Nephron (organoid): Measurements from ENCODE around the gene HIF1AN.

ENCODE experiments used
- H3K27ac Mint-ChIP-seq, 3 experiments: 2 replicates each; pipeline ENCODE4 v1.8.0; 2020; ENCODE audit warnings: mixed read lengths in 3 of 3, mild to moderate bottlenecking in 2 of 3, moderate library complexity in 1 of 3
- H3K27me3 Mint-ChIP-seq: 2 replicates; pipeline ENCODE4 v1.8.0; 2021; ENCODE audit warnings: low read depth, mild to moderate bottlenecking, moderate library complexity, mixed read lengths
- H3K36me3 Mint-ChIP-seq: 2 replicates; pipeline ENCODE4 v1.8.0; 2020; ENCODE audit warnings: low read depth, mixed read lengths
- H3K4me1 Mint-ChIP-seq: 2 replicates; pipeline ENCODE4 v1.8.0; 2020; ENCODE audit warnings: mixed read lengths
- H3K4me3 Mint-ChIP-seq, 3 experiments: 2 replicates each; pipeline ENCODE4 v1.8.0; 2020; ENCODE audit warnings: mild to moderate bottlenecking in 3 of 3, mixed read lengths in 3 of 3, moderate library complexity in 2 of 3
- H3K9me3 Mint-ChIP-seq: 2 replicates; pipeline ENCODE4 v1.8.0; 2020; ENCODE audit warnings: mixed read lengths
- TF ChIP-seq, protein P1 (sequence below), 3 experiments: fragments of 200-600 bp; sonication (generic); IDR thresholded peaks; one replicate each; pipeline ENCODE4 v1.5.0; 2021; ENCODE audit warnings: antibody characterized with exemption in 3 of 3; ENCODE audit not compliant: unreplicated experiment in 3 of 3

Gene HIF1AN

DNA sequence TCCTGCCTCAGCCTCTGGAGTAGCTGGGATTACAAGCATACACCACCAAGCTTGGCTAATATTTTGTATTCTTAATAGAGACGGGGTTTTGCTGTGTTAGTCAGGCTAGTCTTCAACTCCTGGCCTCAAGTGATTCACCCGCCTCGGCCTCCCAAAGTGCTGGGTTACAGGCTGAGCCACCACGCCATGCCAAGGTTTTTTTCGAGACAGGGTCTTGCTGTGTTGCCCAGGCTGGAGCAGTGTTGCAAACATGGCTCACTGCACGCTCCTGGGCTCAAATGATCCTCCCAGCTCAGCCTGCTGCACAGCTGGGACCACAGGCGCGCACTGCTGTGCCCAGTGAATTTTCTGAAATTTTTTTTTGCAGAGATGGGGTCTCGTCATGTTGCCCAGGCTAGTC lies 12.8 kb upstream of the HIF1AN start:
- Mint-ChIP-seq H3K27ac (no peak overlapping the region), H3K36me3 (peaks cover 38% of the 10 kb centered on the region), H3K4me3 (no peak overlapping the region), H3K27me3 (peaks cover 35% of the 10 kb centered on the region), H3K9me3 (no peaks in the 10 kb centered on the region), H3K4me1 (peaks cover 5% of the 10 kb centered on the region)
- TF ChIP-seq, protein P1, sequence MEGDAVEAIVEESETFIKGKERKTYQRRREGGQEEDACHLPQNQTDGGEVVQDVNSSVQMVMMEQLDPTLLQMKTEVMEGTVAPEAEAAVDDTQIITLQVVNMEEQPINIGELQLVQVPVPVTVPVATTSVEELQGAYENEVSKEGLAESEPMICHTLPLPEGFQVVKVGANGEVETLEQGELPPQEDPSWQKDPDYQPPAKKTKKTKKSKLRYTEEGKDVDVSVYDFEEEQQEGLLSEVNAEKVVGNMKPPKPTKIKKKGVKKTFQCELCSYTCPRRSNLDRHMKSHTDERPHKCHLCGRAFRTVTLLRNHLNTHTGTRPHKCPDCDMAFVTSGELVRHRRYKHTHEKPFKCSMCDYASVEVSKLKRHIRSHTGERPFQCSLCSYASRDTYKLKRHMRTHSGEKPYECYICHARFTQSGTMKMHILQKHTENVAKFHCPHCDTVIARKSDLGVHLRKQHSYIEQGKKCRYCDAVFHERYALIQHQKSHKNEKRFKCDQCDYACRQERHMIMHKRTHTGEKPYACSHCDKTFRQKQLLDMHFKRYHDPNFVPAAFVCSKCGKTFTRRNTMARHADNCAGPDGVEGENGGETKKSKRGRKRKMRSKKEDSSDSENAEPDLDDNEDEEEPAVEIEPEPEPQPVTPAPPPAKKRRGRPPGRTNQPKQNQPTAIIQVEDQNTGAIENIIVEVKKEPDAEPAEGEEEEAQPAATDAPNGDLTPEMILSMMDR (IDR thresholded peaks at IDR 0.05; ENCODE audit: unreplicated experiment in 3 of 3): no peak

DNA sequence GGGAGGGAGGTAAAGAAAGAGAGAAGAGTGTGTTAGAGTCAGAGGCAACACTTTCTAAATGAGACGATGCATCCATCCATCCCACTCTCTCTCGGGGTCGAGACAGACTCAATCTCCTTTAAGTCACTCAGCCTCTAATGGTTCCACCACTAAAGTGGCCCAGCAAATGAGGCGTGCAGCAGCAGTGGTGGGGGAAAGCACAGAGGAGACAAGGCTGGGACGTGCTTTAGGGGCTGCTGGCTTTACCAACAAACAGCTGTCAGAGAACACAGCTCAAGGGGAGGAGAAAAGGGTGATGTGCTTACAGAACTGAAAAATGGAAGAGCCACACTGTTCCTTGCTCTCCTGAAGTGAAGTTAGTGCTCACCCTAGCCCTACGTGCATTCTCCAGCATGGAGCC lies 11.5 kb upstream of the HIF1AN start:
- Mint-ChIP-seq H3K4me1 (peaks cover 6% of the 10 kb centered on the region), H3K9me3 (no peaks in the 10 kb centered on the region), H3K36me3 (peaks cover 38% of the 10 kb centered on the region), H3K27ac (no peak overlapping the region), H3K27me3 (peaks cover 26% of the 10 kb centered on the region), H3K4me3 (no peak overlapping the region)
- TF ChIP-seq, protein P1 (IDR thresholded peaks at IDR 0.05; ENCODE audit: unreplicated experiment in 3 of 3): no peak

DNA sequence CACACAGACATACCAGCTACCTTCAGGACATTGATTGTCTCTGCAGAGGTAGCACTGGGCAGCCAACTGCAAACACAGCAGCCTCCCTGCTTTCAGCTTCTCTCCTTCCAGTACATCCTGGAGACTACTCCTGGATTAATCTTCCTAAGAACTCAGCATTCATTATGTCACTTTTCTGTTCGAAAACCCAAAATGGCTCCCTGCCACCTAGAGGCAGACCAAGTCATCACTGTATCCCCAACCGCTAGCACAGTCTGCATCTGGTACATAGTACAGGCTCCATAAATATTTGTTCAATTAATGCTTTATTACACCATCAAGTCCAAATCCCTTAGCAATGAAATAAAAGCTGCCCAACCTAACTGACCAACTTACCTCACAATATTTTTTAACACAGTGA lies 11.1 kb upstream of the HIF1AN start:
- Mint-ChIP-seq H3K4me1 (peaks cover 9% of the 10 kb centered on the region), H3K4me3 (no peak overlapping the region), H3K9me3 (no peaks in the 10 kb centered on the region), H3K27ac (no peak overlapping the region), H3K36me3 (peaks cover 38% of the 10 kb centered on the region), H3K27me3 (peaks cover 23% of the 10 kb centered on the region)
- TF ChIP-seq, protein P1 (IDR thresholded peaks at IDR 0.05; ENCODE audit: unreplicated experiment in 3 of 3): no peak

DNA sequence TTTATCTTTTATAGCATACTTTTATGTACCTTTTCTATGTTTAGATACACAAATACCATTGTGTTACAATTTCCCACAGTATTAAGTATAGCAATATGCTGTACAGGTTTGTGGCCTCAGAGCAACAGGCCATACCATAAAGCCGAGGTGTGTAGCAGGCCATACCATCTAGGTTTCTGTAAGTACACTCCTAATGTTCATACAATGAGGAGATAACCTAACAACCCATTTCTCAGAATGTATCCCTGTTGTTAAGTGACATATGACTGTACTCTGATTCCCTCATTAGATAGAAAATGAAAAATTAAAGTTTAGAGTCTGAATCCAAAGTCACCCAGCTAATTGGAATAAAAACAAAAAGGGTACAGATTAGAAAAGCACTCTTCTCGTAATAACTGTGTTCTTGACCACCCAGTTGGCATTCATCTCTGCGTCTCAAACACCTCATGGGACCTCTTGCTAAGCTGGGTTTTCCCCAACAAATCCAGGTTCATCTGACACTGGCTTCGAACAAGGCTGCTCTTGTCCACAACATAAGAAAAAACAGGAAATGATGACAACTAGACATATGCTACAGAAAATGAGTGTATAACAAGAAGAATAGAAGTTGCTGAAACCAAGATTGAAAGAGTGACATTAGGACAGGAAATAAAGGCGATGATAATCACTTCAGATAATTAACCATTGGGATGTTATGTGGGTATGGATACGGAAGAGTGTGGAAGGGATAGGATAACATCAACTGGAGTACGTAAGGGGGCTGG lies 7.4 kb upstream of the HIF1AN start:
- TF ChIP-seq, protein P1 (IDR thresholded peaks at IDR 0.05; ENCODE audit: unreplicated experiment in 3 of 3): no peak
- Mint-ChIP-seq H3K27me3 (no peaks in the 10 kb centered on the region), H3K27ac (peak overlapping the region in 2 of 3 experiments; percentile 27 to 31), H3K4me1 (peaks cover 16% of the 10 kb centered on the region), H3K4me3 (peak overlapping the region; percentile 99 to 100 (median 99)), H3K36me3 (peaks cover 34% of the 10 kb centered on the region), H3K9me3 (no peaks in the 10 kb centered on the region)

DNA sequence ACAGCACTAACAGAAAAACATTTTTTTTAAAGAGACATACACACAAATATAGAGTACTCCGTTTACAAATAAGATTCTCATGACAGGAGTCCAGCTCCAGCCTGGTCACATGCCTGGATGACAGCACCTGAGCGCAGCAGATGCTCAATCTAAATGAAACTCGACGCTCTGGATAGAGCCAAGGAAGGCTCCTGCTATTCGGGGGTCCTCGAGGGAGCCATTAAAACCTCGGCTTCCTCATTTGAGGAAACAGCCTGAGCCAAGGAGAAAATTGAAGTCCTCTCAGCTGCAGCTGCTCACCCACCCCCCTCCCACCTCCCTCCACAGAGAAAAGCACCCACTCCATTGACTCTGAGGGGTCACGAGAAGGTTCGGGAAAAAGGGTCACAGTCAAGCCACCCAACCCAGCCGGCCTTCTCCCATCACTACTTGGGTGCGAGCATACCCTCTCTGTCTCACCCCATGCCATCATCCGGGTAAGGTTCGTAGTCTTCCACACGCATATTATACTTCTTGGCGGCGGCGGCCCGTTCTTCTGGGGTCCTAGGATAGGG lies 6.7 kb upstream of the HIF1AN start:
- Mint-ChIP-seq H3K36me3 (peaks cover 27% of the 10 kb centered on the region), H3K27ac (peak overlapping the region; percentile 83 to 96 (median 95)), H3K4me3 (peak overlapping the region; percentile 99 to 100 (median 99)), H3K9me3 (no peaks in the 10 kb centered on the region), H3K4me1 (peaks cover 16% of the 10 kb centered on the region), H3K27me3 (no peaks in the 10 kb centered on the region)
- TF ChIP-seq, protein P1 (IDR thresholded peaks at IDR 0.05; ENCODE audit: unreplicated experiment in 3 of 3): no peak
